Measurements from ENCODE around the gene FOCAD.

DNA sequence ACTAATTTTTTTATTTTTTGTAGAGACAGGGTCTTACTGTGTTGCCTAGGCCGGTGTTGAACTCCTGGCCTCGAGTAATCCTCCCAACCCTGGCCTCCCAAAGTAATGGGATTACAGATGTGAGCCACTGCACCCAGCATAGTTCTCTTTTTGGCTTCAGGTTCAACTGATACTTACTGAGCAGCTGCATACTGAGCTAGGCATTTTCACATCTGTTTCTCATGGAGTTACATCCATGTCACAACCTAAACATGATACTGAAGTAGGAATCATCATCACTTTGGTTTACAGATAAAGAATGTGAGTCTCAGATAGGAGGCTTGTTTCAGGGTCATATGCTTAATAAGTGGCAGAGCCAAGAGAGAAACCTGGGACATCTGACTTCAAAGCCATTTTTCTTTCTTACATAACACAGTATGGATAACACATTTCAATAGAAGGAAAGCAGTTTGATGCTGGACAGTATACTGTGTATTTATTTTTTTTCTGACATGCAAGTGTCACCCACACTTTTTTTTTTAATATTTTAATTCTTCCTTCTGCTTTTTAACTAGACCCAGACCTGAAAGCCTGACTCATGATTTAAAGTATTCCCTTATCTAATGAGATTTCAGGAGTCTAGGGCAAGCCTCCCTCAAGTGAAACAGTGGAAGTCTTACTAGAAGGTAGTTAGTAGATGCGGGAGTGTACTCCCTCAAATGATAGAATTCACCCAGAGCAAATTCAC lies 256.6 kb downstream of the FOCAD start:
- TF ChIP-seq, protein P1, sequence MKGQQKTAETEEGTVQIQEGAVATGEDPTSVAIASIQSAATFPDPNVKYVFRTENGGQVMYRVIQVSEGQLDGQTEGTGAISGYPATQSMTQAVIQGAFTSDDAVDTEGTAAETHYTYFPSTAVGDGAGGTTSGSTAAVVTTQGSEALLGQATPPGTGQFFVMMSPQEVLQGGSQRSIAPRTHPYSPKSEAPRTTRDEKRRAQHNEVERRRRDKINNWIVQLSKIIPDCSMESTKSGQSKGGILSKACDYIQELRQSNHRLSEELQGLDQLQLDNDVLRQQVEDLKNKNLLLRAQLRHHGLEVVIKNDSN (IDR thresholded peaks at IDR 0.05): no peak
- no peak for TF ChIP-seq RAD21 (IDR thresholded peaks at IDR 0.05; ENCODE audit: low read depth)
- TF ChIP-seq TEAD4 (IDR thresholded peaks at IDR 0.05): no peak
- no peak for TF ChIP-seq TAF1 (IDR thresholded peaks at IDR 0.05; ENCODE audit: low read depth)
- TF ChIP-seq YY1 (IDR thresholded peaks at IDR 0.05; ENCODE audit: low read depth): no peak
- TF ChIP-seq, protein P2, sequence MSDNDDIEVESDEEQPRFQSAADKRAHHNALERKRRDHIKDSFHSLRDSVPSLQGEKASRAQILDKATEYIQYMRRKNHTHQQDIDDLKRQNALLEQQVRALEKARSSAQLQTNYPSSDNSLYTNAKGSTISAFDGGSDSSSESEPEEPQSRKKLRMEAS (IDR thresholded peaks at IDR 0.05): 0 out of 2 replicates have a peak, but pooled peaks have one; percentile 18
- no peak for TF ChIP-seq FOXM1 (IDR thresholded peaks at IDR 0.05; ENCODE audit: borderline replicate concordance, low read depth)
- TF ChIP-seq, protein P3, sequence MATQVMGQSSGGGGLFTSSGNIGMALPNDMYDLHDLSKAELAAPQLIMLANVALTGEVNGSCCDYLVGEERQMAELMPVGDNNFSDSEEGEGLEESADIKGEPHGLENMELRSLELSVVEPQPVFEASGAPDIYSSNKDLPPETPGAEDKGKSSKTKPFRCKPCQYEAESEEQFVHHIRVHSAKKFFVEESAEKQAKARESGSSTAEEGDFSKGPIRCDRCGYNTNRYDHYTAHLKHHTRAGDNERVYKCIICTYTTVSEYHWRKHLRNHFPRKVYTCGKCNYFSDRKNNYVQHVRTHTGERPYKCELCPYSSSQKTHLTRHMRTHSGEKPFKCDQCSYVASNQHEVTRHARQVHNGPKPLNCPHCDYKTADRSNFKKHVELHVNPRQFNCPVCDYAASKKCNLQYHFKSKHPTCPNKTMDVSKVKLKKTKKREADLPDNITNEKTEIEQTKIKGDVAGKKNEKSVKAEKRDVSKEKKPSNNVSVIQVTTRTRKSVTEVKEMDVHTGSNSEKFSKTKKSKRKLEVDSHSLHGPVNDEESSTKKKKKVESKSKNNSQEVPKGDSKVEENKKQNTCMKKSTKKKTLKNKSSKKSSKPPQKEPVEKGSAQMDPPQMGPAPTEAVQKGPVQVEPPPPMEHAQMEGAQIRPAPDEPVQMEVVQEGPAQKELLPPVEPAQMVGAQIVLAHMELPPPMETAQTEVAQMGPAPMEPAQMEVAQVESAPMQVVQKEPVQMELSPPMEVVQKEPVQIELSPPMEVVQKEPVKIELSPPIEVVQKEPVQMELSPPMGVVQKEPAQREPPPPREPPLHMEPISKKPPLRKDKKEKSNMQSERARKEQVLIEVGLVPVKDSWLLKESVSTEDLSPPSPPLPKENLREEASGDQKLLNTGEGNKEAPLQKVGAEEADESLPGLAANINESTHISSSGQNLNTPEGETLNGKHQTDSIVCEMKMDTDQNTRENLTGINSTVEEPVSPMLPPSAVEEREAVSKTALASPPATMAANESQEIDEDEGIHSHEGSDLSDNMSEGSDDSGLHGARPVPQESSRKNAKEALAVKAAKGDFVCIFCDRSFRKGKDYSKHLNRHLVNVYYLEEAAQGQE (IDR thresholded peaks at IDR 0.05; ENCODE audit: low read depth): no peak
- no peak for TF ChIP-seq EP300 (IDR thresholded peaks at IDR 0.05; ENCODE audit: borderline replicate concordance)
- TF ChIP-seq CREB1 (IDR thresholded peaks at IDR 0.05; ENCODE audit: low read depth): no peak

All from Ishikawa (cell line).